ENCODE measurements around the gene SPEN.
"Not testable (repeated sequence)": the region's sequence is repeated elsewhere in the genome, so short reads cannot be mapped to it uniquely, and the experiment has no call there.

Gene SPEN

GRCh38 chr1:15975358-15975804 is 127.9 kb downstream of the SPEN start:
- Mint-ChIP-seq H3K4me3 (peak overlapping the region; percentile 90), H3K9me3 (no peaks in the 10 kb centered on the region), H3K36me3 (peaks cover 16% of the 10 kb centered on the region), H3K4me1 (peaks cover 49% of the 10 kb centered on the region), H3K27me3 (no peaks in the 10 kb centered on the region), H3K27ac (peak overlapping the region; percentile 96)

GRCh38 chr1:15975805-15976680 is 128.5 kb downstream of the SPEN start, which contains the start of gene ZBTB17:
ZBTB17 (minus strand) TSS chr1:15976101; CDS start chr1:15948495, 27,606 bp downstream.
- Mint-ChIP-seq H3K9me3 (no peaks in the 10 kb centered on the region), H3K27me3 (no peaks in the 10 kb centered on the region), H3K27ac (peak within 1 kb of the TSS; percentile 97), H3K4me1 (peaks cover 42% of the 10 kb centered on the region), H3K4me3 (peak within 1 kb of the TSS; percentile 91), H3K36me3 (peaks cover 14% of the 10 kb centered on the region)

GRCh38 chr1:15977947-15978346 is 130.4 kb downstream of the SPEN start:
- H3K4me3 Mint-ChIP-seq, result peak overlapping the region; percentile 26
- H3K27me3 Mint-ChIP-seq, H3K9me3 Mint-ChIP-seq, H3K27ac Mint-ChIP-seq, H3K36me3 Mint-ChIP-seq: not testable (repeated sequence)
- peaks cover 28% of the 10 kb centered on the region for H3K4me1 Mint-ChIP-seq

- Mint-ChIP-seq H3K27me3 (no peaks in the 10 kb centered on the region), H3K9me3 (no peaks in the 10 kb centered on the region), H3K4me3 (no peak overlapping the region), H3K27ac (no peak overlapping the region), H3K4me1 (peaks cover 19% of the 10 kb centered on the region), H3K36me3 (no peaks in the 10 kb centered on the region)
Measured at GRCh38 chr1:15981679-15982078, 134.2 kb downstream of the SPEN start.

- H3K4me1 Mint-ChIP-seq, result peaks cover 17% of the 10 kb centered on the region
Measured at GRCh38 chr1:15983275-15983674, 135.8 kb downstream of the SPEN start.

GRCh38 chr1:15985611-15986297 is 138.2 kb downstream of the SPEN start:
- H3K27me3 Mint-ChIP-seq, result no peaks in the 10 kb centered on the region
- no peak overlapping the region for H3K4me3 Mint-ChIP-seq
- no peaks in the 10 kb centered on the region for H3K9me3 Mint-ChIP-seq
- H3K4me1 Mint-ChIP-seq, result peaks cover 17% of the 10 kb centered on the region
- peak overlapping the region; percentile 7 for H3K27ac Mint-ChIP-seq
- no peaks in the 10 kb centered on the region for H3K36me3 Mint-ChIP-seq

More at GRCh38 chr1:15983275-15983674, 135.8 kb downstream of the SPEN start:
- Mint-ChIP-seq H3K36me3 (no peaks in the 10 kb centered on the region), H3K27me3 (no peaks in the 10 kb centered on the region), H3K9me3 (no peaks in the 10 kb centered on the region), H3K27ac (peak overlapping the region; percentile 27), H3K4me3 (no peak overlapping the region)

GRCh38 chr1:15988856-15989736 is 141.6 kb downstream of the SPEN start:
- no peaks in the 10 kb centered on the region for H3K9me3 Mint-ChIP-seq
- peaks cover 7% of the 10 kb centered on the region for H3K4me1 Mint-ChIP-seq
- no peak overlapping the region for H3K4me3 Mint-ChIP-seq
- H3K36me3 Mint-ChIP-seq, result no peaks in the 10 kb centered on the region
- no peaks in the 10 kb centered on the region for H3K27me3 Mint-ChIP-seq
- no peak overlapping the region for H3K27ac Mint-ChIP-seq

- Mint-ChIP-seq H3K27me3 (no peaks in the 10 kb centered on the region), H3K36me3 (no peaks in the 10 kb centered on the region), H3K9me3 (no peaks in the 10 kb centered on the region), H3K27ac (no peak overlapping the region), H3K4me3 (no peak overlapping the region), H3K4me1 (peaks cover 6% of the 10 kb centered on the region)
Measured at GRCh38 chr1:15989776-15990175, 142.3 kb downstream of the SPEN start.
